SK-N-SH (cell line): ENCODE results near the gene VGLL4.

Source experiments
- CTCF ChIP-seq: fragments of 200-600 bp; sonication (generic); IDR thresholded peaks from 2 replicates; pipeline ENCODE4 v1.6.1; 2017; ENCODE audit warnings: antibody characterized with exemption, mild to moderate bottlenecking, moderate library complexity
- EP300 ChIP-seq, 2 experiments: IDR thresholded peaks; 2 replicates each; pipeline versions ENCODE4 v1.4.0 to v1.6.1; 2012; ENCODE audit warnings: borderline replicate concordance in 1 of 2, low read depth in 1 of 2, low read length in 1 of 2
- EZH2phosphoT487 ChIP-seq: fragments of 200-600 bp; sonication (generic); IDR thresholded peaks from 2 replicates; pipeline ENCODE4 v1.6.1; 2017; ENCODE audit warnings: low read depth, mixed run types, mild to moderate bottlenecking, antibody characterized with exemption, moderate library complexity, borderline replicate concordance
- RAD21 ChIP-seq: IDR thresholded peaks from 2 replicates; pipeline ENCODE4 v1.6.1; 2012; ENCODE audit warnings: mild to moderate bottlenecking, low read length
- SMC3 ChIP-seq: IDR thresholded peaks from 2 replicates; pipeline ENCODE4 v1.6.1; 2012; ENCODE audit warnings: low read depth, low read length, improper control_type of control experiment
- TF ChIP-seq, protein P1 (sequence below): IDR thresholded peaks from 2 replicates; pipeline ENCODE4 v1.4.0; 2012; ENCODE audit warnings: low read depth

- TF ChIP-seq EZH2phosphoT487 (no peak), CTCF (no peak), RAD21 (no peak), SMC3 (no peak), EP300 (IDR thresholded peaks at IDR 0.05; ENCODE audit: borderline replicate concordance in 1 of 2, low read depth in 1 of 2, low read length in 1 of 2) (no peak)
- TF ChIP-seq, protein P1, sequence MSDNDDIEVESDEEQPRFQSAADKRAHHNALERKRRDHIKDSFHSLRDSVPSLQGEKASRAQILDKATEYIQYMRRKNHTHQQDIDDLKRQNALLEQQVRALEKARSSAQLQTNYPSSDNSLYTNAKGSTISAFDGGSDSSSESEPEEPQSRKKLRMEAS = no peak
These were observed 89.0 kb downstream of the VGLL4 start for GRCh38 chr3:11554666-11555065.
